GM21825 (cell line): ENCODE measurements around the gene POLR2F.
A peak's percentile ranks its signal among the peaks of the same experiment; 100 is the strongest.
"Not testable (repeated sequence)": the region's sequence is repeated elsewhere in the genome, so short reads cannot be mapped to it uniquely, and the experiment has no call there.

Experiments used
- ATAC-seq: cut with Tn5 transposase; IDR thresholded peaks from one replicate; pipeline ENCODE4 v1.9.1; 2021; ENCODE audit warnings: mild to moderate bottlenecking, moderate library complexity; ENCODE audit not compliant: unreplicated experiment

Gene POLR2F

DNA sequence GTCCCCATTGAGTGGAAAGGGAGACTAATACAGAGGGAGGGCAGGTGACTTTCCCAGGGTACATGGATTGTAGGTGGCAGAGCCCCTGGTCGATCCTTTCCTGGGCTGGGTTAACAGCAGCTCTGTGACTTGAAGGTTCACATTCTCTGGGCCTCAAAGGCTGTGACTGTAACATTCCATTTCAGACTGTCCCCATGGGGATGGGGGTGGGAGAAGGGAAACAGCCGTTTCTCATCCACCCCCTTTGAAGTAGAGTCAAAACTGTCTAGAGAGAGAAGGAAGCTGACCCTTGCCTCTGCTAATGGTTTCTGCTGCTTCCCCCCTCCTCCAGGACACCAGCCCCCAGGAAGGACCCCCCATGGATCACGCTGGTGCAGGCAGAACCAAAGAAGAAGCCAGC is 28.2 kb upstream of the POLR2F start:
- ATAC-seq = no peak

GRCh38 chr22:37925767-37926166 is 27.7 kb upstream of the POLR2F start:
- no peak for ATAC-seq

- ATAC-seq = no peak
Observed at GRCh38 chr22:37926358-37926757, 27.1 kb upstream of the POLR2F start.

DNA sequence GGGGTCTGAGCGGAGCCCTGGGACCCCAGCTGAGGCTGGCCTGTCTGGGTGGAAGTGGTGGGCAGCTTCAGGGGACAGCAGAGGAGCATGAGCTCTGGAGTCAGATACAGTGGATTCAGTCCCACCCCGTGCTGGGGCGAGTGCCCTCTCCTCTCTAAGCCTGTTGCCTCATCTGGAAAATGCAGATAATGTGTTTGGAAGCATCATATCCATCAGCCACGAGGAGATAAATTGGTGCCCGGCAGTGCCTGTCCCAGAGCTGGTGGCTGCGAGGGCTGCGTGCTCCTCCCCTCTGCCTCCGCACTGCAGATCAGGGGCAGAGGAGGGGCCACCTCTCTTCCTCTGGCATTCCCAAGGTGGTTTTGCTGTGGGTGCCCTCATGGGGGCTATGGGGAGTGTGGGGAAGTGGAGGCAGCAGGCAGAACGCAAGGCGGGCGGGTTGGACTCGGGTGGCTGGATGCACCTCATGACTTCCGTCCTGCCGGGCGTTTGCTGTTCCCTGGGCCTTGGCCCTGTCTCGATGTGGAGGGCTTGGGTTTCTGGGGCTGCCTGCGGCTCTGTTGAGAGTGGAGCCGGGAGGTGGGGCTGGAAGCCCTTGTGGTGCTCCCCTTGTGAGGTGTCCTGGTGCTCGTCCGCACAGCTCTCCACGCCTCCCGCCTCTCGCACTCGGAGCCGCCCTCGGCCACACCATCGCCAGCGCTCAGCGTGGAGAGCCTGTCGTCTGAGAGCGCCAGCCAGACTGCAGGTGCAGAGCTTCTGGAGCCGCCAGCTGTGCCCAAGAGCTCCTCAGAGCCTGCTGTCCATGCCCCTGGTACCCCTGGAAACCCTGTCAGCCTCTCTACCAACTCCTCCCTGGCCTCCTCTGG is 26.5 kb upstream of the POLR2F start:
- no peak for ATAC-seq

DNA sequence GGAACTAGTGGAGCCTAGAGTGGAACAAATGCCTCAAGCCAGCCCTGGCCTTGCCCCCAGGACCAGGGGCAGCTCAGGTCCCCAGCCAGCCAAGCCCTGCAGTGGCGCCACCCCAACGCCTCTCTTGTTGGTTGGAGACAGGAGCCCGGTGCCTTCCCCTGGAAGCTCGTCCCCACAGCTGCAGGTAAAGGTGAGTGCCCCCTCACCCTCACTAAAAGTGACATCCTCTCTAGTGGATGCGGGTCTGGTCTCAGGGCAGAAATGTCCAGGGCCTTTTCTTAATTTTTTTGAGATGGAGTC is 25.9 kb upstream of the POLR2F start:
- no peak for ATAC-seq

DNA sequence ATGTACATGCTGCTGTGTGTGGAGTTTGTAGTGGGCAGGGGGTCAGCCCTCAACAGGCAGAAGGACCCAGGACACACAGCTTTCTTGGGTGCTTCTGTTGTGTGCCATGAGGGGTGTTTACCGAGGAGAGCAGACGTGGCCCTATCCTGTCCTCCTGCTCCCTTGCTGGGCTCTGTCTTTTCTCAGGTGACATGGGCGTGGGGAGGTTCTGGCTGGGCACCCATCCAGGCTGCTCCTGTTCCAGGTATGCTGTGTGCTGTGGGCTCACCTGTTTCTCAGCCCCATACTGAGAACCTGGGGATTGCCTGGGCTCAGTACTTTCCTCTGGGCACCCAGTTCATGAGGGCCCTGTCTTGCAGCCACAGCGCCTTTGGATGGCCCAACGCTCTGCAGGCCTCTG is 24.1 kb upstream of the POLR2F start:
- no peak for ATAC-seq

- ATAC-seq = no peak
Observed at GRCh38 chr22:37930270-37930951, 23.1 kb upstream of the POLR2F start.

DNA sequence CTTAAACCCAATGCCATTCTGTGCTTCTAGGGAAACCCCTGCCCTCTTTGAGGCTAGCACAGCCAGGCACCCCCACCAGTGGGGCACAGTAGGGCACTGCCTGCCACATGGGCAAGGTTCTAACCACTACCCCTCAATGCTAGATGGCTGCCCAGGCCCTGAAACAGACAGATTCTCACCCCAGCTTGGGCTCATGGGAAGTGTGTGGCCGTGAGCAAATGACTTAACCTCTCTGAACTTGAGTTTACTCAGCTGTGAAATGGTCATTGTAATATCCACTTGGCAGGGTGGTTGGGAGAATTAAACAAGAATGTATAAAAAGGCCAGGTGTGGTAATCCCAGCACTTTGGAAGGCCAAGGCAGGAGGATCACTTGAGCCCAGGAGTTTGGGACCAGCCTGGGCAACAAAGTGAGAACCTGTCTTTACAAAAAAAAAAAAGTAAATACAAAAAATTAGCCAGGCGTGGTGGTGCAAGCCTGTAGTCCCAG is 22.5 kb upstream of the POLR2F start:
- no peak for ATAC-seq

GRCh38 chr22:37931893-37932389 is 21.6 kb upstream of the POLR2F start:
- ATAC-seq = no peak

DNA sequence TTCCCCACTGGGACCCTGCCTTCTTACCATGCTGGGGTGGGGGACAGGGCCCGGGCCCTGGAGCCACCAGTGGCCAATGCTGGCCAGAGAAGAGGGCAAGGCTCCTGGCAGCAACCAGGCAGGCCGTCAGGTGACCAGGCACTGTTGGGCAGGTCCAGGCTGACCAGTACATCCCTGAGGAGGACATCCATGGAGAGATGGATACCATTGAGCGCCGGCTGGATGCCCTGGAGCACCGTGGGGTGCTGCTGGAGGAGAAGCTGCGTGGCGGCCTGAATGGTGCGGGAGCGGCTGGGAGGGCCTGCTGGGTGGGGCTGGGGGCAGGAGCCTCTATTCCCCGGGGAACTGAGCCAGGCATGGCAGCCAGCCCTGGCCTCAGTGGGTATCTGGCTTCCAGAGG is 21.1 kb upstream of the POLR2F start:
- no peak for ATAC-seq

DNA sequence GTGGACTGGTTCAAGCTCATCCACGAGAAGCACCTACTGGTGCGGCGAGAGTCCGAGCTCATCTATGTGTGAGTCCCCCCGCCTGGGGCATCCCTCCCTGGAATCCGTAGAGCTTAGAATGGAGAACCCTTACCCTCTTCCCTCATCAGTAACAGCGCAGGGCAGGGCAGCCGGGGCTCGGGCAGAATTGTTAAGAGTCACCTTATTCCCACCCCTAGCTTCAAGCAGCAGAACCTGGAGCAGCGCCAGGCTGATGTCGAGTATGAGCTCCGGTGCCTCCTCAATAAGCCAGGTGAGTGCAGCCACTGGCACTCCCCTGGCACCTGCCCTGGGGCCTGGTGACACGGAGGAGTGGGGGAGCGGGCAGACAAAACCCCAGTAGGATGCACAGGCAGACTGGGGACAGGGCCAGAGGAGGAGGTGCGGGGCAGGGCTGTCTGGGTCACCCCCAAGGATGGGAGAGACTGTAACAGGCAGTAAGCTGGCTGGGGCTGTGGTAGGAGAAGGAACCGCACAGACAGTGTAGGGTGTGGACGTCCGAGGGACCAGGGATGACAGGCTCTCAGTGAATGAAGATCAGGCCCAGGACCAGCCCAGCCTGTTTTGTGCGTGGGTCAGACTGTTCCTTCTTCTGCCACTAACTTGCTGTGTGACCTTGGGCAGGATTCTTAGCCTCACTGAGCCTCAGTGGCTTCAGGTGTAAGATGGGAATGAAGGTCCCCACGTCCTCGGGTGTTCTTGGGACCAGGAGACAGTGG is 20.5 kb upstream of the POLR2F start:
- no peak for ATAC-seq

DNA sequence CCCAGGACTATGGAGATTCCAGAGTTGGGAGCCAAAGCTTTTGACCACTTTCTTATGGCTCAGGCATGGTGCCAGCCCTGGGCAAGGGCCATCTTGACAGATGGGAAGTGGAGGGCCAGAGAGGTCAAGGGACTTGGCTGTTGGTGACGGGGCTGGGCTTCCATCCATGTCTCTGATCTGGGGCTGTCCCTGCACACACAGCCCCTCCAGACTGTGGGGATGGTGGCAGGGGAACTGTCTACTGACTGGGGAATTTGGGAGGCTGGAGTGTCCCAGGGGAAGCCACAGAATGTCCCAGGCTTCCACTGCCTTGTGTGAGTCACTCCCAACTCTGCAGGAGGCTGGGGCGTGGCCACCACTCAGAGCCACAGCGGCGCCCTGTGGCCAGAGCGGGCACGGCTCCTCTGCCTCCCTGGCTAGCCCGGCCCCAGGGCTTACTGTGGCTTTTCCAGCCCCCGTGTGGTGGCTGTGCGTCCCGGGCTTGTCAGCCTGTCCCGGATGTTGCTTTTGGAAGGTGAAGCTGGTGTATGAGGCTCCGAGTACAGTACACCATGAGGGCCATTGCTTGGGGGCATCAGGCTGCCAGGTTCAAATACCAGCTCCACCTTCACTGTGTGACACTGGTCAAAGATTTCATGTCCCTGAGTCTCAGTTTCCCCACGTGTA is 19.7 kb upstream of the POLR2F start:
- peak; percentile 85 for ATAC-seq

- no peak for ATAC-seq
Observed at GRCh38 chr22:37940698-37941376, 12.7 kb upstream of the POLR2F start.

DNA sequence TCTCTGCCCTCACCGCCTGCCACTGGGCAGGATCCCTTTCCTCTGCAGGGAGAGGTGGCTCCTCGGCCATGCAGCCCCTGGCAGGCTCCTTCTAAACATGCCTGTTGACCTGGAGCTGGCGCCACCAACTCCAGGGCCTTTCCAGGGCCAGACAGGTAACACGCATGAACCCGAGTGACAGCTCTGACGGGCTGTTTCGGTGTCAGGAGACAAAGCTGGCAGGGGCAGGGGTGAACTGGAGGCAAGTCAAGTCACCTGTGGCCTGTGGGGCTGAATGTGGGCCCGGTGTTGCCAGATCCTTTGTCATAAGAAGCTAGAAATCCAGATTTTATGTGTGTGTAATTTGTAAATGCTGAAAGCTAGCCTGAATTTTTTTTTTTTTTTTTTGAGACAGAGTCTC is 11.4 kb upstream of the POLR2F start:
- ATAC-seq = no peak

DNA sequence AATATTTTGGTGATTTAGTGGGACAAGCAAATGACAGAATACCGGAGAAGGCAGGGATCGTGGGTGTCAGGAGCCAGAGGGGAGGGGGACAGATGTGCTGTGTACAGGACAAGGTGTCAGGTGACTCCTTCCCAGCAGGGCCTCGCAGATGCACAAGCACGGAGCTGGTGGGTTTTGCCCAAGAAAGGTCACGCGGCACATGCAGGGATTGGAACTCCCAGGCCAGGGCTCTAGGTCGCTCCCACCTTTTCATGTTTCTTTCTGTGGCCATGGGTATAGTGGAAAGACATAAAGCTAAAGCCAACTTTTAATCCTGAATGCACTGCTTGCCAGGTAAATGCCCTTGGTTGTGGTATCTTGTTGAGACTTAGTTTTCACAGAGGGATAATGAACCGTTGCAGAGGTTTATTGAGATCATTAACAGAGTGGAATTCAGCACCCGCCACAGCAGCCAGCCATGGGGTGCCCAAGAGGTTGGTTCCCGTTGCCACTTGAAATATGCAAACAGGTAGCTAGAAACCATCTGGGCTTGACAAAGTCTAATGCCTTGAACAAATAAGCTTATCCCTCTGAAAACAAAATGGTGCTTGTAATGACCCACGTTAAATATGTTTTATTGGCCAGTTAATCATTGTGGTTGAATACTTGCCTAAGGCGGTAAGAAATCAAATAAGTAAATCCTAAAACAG is 10.2 kb upstream of the POLR2F start:
- ATAC-seq = no peak

- ATAC-seq = no peak
Observed at GRCh38 chr22:37943825-37944198, 9.7 kb upstream of the POLR2F start.

DNA sequence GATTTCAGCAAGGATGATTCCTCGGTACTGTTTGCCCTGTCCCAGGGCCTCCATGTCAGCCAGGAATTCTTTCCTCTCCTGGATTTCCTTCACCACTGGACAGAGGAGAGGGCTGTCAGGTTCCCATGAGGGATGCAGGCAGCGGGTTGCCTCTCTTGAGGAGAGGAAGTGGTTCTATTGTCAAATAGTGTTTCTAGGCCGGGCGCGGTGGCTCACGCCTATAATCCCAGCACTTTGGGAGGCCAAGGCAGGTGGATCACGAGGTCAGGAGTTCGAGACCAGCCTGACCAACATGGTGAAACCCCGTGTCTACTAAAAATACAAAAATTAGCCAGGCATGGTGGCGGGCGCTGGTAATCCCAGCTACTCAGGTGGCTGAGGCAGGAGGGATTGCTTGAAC is 9.1 kb upstream of the POLR2F start:
- ATAC-seq = not testable (repeated sequence)

DNA sequence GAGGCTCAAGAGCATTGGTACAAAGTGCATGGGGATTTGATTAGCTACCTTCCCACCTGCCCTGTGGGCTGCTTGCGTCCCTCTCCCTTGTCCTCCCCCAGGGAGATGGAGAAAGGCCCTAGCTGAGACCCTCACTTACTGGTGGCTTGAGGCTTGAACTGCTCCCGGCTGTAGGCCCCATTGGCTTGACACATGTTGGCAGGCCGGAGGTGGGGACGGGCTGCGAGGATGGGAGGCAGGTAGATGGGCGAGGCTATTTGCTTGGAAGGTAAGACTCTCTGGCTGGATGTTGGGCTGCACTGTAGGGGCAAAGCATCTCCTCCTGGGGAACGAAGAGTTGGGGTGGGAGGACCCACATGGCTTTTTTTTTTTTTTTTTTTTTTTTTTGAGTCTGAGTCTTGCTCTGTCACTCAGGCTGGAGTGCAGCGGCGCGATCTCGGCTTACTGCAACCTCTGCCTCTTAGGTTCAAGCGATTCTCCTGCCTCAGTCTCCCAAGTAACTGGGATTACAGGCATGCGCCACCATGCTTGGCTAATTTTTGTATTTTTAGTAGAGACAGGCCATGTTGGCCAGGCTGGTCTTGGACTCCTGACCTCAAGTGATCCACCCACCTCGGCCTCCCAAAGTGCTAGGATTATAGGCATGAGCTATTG is 6.2 kb upstream of the POLR2F start:
- not testable (repeated sequence) for ATAC-seq

GRCh38 chr22:37951305-37951704 is 2.2 kb upstream of the POLR2F start:
- no peak for ATAC-seq
